Mesendoderm (in vitro differentiated cells): ENCODE data around the gene CMTM1.

Experiments used
- DNase-seq: peaks from one replicate; pipeline ENCODE4 v3.0.0; 2013
- H2AK5ac ChIP-seq: 2 replicates; pipeline ENCODE4 v1.6.1; 2013; ENCODE audit warnings: low read length, inconsistent platforms
- H2BK120ac ChIP-seq: 2 replicates; pipeline ENCODE4 v1.6.1; 2013; ENCODE audit warnings: low read depth, mild to moderate bottlenecking, low read length, moderate library complexity, mixed read lengths
- H2BK15ac ChIP-seq: replicated peaks from 2 replicates; pipeline ENCODE4 v1.6.1; 2013; ENCODE audit warnings: low read depth, mild to moderate bottlenecking, moderate library complexity
- H2BK5ac ChIP-seq: 2 replicates; pipeline ENCODE4 v1.6.1; 2013; ENCODE audit warnings: low read length, inconsistent platforms
- H3K18ac ChIP-seq: 2 replicates; pipeline ENCODE4 v1.6.1; 2013; ENCODE audit warnings: mild to moderate bottlenecking, low read length, mixed read lengths
- H3K23ac ChIP-seq: one replicate; pipeline ENCODE4 v1.6.1; 2013; ENCODE audit warnings: low read length
- H3K27ac ChIP-seq: 2 replicates; pipeline ENCODE4 v1.5.1; 2013; ENCODE audit warnings: low read depth, mild to moderate bottlenecking, inconsistent platforms, low read length, moderate library complexity
- H3K27me3 ChIP-seq: 2 replicates; pipeline ENCODE4 v1.6.1; 2013; ENCODE audit warnings: low read length, control low read depth, mild to moderate bottlenecking, inconsistent platforms; ENCODE audit not compliant: insufficient read depth, poor library complexity
- H3K36me3 ChIP-seq: 2 replicates; pipeline ENCODE4 v1.6.1; 2013; ENCODE audit warnings: low read length, inconsistent platforms; ENCODE audit not compliant: control insufficient read depth, insufficient read depth
- H3K4ac ChIP-seq: one replicate; pipeline ENCODE4 v1.6.1; 2013; ENCODE audit warnings: low read depth, mild to moderate bottlenecking, low read length, moderate library complexity
- H3K4me1 ChIP-seq: 2 replicates; pipeline ENCODE4 v1.6.1; 2013; ENCODE audit warnings: low read depth, low read length, inconsistent platforms; ENCODE audit not compliant: control insufficient read depth
- H3K4me2 ChIP-seq: 2 replicates; pipeline ENCODE4 v1.6.1; 2013; ENCODE audit warnings: low read length
- H3K4me3 ChIP-seq: 2 replicates; pipeline ENCODE4 v1.5.1; 2013; ENCODE audit warnings: mild to moderate bottlenecking, low read length
- H3K56ac ChIP-seq: one replicate; pipeline ENCODE4 v1.6.1; 2013; ENCODE audit warnings: low read length
- H3K79me1 ChIP-seq: 2 replicates; pipeline ENCODE4 v1.6.1; 2013; ENCODE audit warnings: low read length, inconsistent platforms
- H3K79me2 ChIP-seq: 2 replicates; pipeline ENCODE4 v1.6.1; 2013; ENCODE audit warnings: mild to moderate bottlenecking, low read length; ENCODE audit not compliant: control insufficient read depth, insufficient read depth
- H3K9ac ChIP-seq: 2 replicates; pipeline ENCODE4 v1.6.1; 2013; ENCODE audit warnings: low read length, inconsistent platforms
- H4K5ac ChIP-seq: one replicate; pipeline ENCODE4 v1.6.1; 2013; ENCODE audit warnings: low read length
- H4K8ac ChIP-seq: one replicate; pipeline ENCODE4 v1.6.1; 2013; ENCODE audit warnings: low read depth, mild to moderate bottlenecking, control low read depth, low read length, moderate library complexity
- WGBS: extraction: QIAGEN DNeasy Blood & Tissue Kit; methylation state at CpG from one replicate; pipeline ENCODE4 v1.1.7; 2013; ENCODE audit warnings: low lambda C conversion rate, missing lambda C conversion rate; ENCODE audit not compliant: insufficient coverage; ENCODE audit errors: extremely low coverage; 5-methylcytosine and 5-hydroxymethylcytosine counted together

The CMTM1 gene

DNA sequence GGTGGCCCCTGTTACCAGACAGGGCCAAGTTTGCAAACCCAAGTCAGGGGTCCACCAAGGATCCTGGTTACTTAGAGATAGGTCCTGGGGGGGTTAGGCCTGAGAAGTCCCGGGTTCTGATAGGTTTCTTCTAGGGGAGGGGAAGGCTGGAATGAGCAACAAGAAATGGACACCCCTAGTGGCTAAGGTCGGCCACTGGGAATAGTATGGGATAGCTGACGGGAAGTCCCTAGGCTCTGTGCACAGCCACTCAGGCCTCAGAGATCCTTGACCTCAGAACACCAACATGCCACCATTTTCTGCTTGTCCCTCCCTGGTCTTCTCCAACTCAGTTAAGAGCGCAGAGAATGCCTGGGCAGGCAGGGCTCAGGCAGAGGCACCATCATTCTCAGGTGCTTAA, 29.7 kb upstream of the CMTM1 start:
- H3K18ac ChIP-seq: no peak overlapping the region
- no peak overlapping the region for H3K27ac ChIP-seq
- H4K8ac ChIP-seq: no peak overlapping the region
- no CpG with 5 or more reads among the region's 4 CpGs for WGBS
- H3K27me3 ChIP-seq: no peaks in the 10 kb centered on the region
- no peak overlapping the region for H2BK120ac ChIP-seq
- no peak overlapping the region for H4K5ac ChIP-seq
- no peak overlapping the region for H3K4me3 ChIP-seq
- no peaks in the 10 kb centered on the region for H3K79me2 ChIP-seq
- H3K23ac ChIP-seq: no peak overlapping the region
- H2BK15ac ChIP-seq: no peak overlapping the region
- H2AK5ac ChIP-seq: no peak overlapping the region
- H3K79me1 ChIP-seq: no peaks in the 10 kb centered on the region
- H3K4me1 ChIP-seq: no peaks in the 10 kb centered on the region
- no peak overlapping the region for H3K4me2 ChIP-seq
- H3K56ac ChIP-seq: no peak overlapping the region
- H2BK5ac ChIP-seq: no peak overlapping the region
- DNase-seq: no peak
- H3K4ac ChIP-seq: no peak overlapping the region
- H3K9ac ChIP-seq: no peak overlapping the region
- no peaks in the 10 kb centered on the region for H3K36me3 ChIP-seq

GRCh38 chr16:66537236-66537635, 29.0 kb upstream of the CMTM1 start:
- Histone ChIP-seq H3K36me3 (no peaks in the 10 kb centered on the region), H2AK5ac (no peak overlapping the region), H3K27ac (no peak overlapping the region), H3K4ac (no peak overlapping the region), H3K27me3 (no peaks in the 10 kb centered on the region), H3K79me1 (no peaks in the 10 kb centered on the region), H3K4me2 (no peak overlapping the region), H3K18ac (no peak overlapping the region), H2BK120ac (no peak overlapping the region), H3K9ac (no peak overlapping the region), H3K4me3 (no peak overlapping the region), H2BK15ac (no peak overlapping the region), H3K4me1 (no peaks in the 10 kb centered on the region), H4K8ac (no peak overlapping the region), H3K23ac (no peak overlapping the region), H3K56ac (no peak overlapping the region), H3K79me2 (no peaks in the 10 kb centered on the region), H4K5ac (no peak overlapping the region), H2BK5ac (no peak overlapping the region)
- no CpG with 5 or more reads among the region's 2 CpGs for WGBS
- no peak for DNase-seq

DNA sequence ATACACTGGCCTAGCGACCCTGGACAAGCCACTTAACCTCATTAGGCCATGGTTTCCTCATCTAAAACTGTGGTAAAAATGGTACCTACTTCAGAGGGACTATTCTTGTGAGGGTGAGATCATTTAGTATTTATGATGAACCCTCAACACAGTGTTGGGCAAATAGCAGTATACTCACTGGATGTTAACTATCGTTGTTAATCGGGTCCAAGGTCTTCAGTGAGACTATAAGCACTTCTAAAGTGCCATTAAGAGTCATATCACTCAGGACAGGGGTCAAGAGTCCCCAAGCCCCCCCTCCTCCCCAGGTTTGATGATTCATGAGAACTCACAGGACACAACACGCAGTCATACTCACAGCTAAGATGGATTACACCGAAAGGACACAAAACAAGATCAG, 27.3 kb upstream of the CMTM1 start:
- Histone ChIP-seq H3K23ac (no peak overlapping the region), H2BK15ac (no peak overlapping the region), H3K4me3 (no peak overlapping the region), H3K79me1 (no peaks in the 10 kb centered on the region), H3K4me2 (no peak overlapping the region), H3K4me1 (peaks cover 1% of the 10 kb centered on the region), H2BK120ac (no peak overlapping the region), H4K5ac (no peak overlapping the region), H2AK5ac (no peak overlapping the region), H2BK5ac (no peak overlapping the region), H3K27me3 (no peaks in the 10 kb centered on the region), H3K27ac (no peak overlapping the region), H4K8ac (no peak overlapping the region), H3K79me2 (no peaks in the 10 kb centered on the region), H3K56ac (no peak overlapping the region), H3K9ac (no peak overlapping the region), H3K18ac (no peak overlapping the region), H3K36me3 (no peaks in the 10 kb centered on the region), H3K4ac (no peak overlapping the region)
- no peak for DNase-seq
- WGBS: no CpG with 5 or more reads among the region's 5 CpGs

- H3K27me3 ChIP-seq: no peaks in the 10 kb centered on the region
- no peak overlapping the region for H4K8ac ChIP-seq
- H3K4me3 ChIP-seq: no peak overlapping the region
- H3K9ac ChIP-seq: no peak overlapping the region
- H3K23ac ChIP-seq: no peak overlapping the region
- DNase-seq: no peak
- H3K4ac ChIP-seq: no peak overlapping the region
- no peak overlapping the region for H2BK15ac ChIP-seq
- H3K18ac ChIP-seq: no peak overlapping the region
- H3K36me3 ChIP-seq: no peaks in the 10 kb centered on the region
- H2BK120ac ChIP-seq: no peak overlapping the region
- H3K4me1 ChIP-seq: peaks cover 1% of the 10 kb centered on the region
- H3K27ac ChIP-seq: no peak overlapping the region
- no CpG with 5 or more reads among the region's 3 CpGs for WGBS
- no peak overlapping the region for H2BK5ac ChIP-seq
- no peak overlapping the region for H3K4me2 ChIP-seq
- H2AK5ac ChIP-seq: no peak overlapping the region
- no peak overlapping the region for H3K56ac ChIP-seq
- no peak overlapping the region for H4K5ac ChIP-seq
- H3K79me2 ChIP-seq: no peaks in the 10 kb centered on the region
- H3K79me1 ChIP-seq: no peaks in the 10 kb centered on the region
Measured at GRCh38 chr16:66539623-66540469, 26.4 kb upstream of the CMTM1 start.

- H4K8ac ChIP-seq: no peak overlapping the region
- H4K5ac ChIP-seq: no peak overlapping the region
- no peak overlapping the region for H3K27ac ChIP-seq
- H3K4me2 ChIP-seq: no peak overlapping the region
- H3K79me1 ChIP-seq: no peaks in the 10 kb centered on the region
- H2BK15ac ChIP-seq: no peak overlapping the region
- H3K18ac ChIP-seq: no peak overlapping the region
- no peak overlapping the region for H3K56ac ChIP-seq
- no peak overlapping the region for H3K23ac ChIP-seq
- no peaks in the 10 kb centered on the region for H3K79me2 ChIP-seq
- DNase-seq: no peak
- no peaks in the 10 kb centered on the region for H3K27me3 ChIP-seq
- no peak overlapping the region for H3K9ac ChIP-seq
- H2BK120ac ChIP-seq: no peak overlapping the region
- no peak overlapping the region for H2BK5ac ChIP-seq
- no peak overlapping the region for H3K4ac ChIP-seq
- no peak overlapping the region for H2AK5ac ChIP-seq
- no peaks in the 10 kb centered on the region for H3K36me3 ChIP-seq
- H3K4me1 ChIP-seq: peaks cover 1% of the 10 kb centered on the region
- no peak overlapping the region for H3K4me3 ChIP-seq
- no CpG with 5 or more reads among the region's 18 CpGs for WGBS
Measured at GRCh38 chr16:66541388-66542355, 24.6 kb upstream of the CMTM1 start.
